Activated CD4-positive, alpha-beta T cell treated with anti-CD3 and anti-CD28 coated beads, Interleukin-2, amount 50 U/mL, for 4 hours (primary cell): ENCODE measurements around the gene GPR84.
A peak's percentile ranks its signal among the peaks of the same experiment; 100 is the strongest.
"Not testable (repeated sequence)": the region's sequence is repeated elsewhere in the genome, so short reads cannot be mapped to it uniquely, and the experiment has no call there.

Source experiments
- DNase-seq, 2 experiments: peaks; one replicate each; pipeline ENCODE4 v3.0.0-alpha.2; 2020

GPR84 gene

DNA sequence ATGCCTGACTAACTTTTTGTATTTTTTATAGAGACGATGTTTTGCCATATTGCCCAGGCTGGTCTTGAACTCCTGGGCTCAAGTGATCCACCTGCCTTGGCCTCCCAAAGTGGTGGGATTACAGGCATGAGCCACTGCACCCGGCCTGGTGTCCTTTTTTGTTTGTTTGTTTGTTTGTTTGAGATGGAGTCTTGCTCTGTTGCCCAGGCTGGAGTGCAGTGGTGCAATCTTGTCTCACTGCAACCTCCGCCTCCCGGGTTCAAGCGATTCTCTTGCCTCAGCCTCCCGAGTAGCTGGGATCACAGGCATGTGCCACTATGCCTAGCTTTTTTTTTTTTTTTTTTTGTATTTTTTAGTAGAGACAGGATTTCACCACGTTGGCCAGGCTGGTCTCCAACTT, 10.0 kb downstream of the GPR84 start:
- not testable (repeated sequence) for DNase-seq

GRCh38 chr12:54352891-54353874, 11.1 kb downstream of the GPR84 start:
- no peak for DNase-seq

GRCh38 chr12:54352022-54352531, 12.2 kb downstream of the GPR84 start:
- DNase-seq = peak; percentile 40 to 48

GRCh38 chr12:54351341-54351740, 12.9 kb downstream of the GPR84 start:
- no peak for DNase-seq

DNA sequence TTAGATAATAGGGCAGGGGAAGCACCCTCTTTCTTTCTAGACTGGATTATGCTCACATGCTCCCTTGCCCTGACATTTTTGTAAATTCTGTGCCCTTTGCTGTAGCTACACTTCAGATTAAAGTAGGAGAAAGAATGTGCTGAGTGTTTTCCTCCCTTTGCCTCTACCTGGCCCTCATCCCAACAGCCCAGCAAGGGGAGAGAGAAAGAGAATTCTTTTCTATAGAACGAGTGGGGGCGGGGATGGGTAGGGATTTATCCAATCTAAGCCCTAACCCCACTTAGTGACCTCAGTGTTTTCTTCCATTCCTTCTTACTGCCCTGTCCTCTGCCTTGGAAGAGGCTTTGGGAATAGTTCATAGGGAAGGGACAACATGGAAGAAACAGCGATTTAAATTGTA, 13.5 kb downstream of the GPR84 start:
- no peak for DNase-seq

DNA sequence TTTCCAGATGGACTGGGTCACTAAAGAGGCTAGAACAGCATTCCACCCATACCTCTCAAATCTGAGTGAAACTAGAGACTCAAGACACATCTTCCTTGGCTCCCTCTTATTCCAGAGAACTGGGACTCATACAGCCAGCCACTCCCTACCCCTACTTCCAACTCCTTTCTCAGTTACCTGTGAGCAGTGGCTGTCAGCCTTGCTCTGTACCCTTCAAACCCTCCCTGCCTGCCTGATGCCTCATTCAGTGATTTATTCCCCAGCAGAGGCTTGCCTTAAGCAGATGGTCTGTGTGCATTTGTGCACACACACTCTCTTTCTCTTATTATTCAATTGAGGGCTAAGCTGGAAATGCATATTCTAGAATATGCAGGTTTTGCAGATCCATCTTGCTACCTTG, 14.6 kb downstream of the GPR84 start:
- no peak for DNase-seq

GRCh38 chr12:54349036-54349435, 15.2 kb downstream of the GPR84 start:
- DNase-seq = no peak

DNA sequence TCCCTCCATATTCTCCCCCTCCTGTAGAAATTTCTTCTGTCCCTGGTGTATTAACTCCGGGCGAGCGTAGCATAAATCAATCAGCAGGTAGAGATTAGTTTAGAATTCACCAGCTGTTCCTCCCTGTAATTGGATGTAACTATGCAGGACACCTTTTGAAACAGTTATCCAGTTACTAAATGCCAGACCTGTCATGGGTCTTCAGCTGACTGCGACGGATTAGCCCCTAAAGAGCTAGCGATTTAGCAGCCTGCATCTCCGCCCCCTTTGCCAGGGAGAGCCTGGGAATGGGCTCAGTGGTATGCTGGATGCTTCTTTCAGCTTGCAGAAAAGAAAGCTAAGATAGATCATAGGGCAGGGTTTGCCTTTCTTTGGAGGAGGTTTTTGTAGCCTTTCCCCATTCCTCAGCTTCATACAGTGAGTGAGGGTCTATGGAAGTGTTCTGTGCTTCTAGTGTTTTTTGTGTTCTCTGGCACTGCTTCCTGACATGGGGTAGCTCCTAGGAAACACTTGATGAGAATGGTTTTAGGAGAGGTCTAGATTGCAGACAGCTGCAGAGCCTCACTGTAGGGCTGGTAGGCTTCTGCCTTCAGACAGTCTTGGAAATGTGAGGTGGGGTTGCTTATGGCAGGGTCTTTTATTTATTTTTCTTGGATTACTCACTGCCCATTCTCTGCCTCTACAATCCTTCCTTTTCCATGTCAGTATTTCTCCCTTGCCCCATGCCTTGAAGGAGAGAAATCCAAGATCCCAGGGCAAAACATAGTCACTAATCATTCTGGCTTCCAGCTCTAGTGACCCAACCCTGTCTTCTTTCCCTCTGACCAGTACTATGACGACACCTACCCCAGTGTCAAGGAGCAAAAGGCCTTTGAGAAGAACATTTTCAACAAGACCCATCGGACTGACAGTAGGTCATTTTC, 22.6 kb downstream of the GPR84 start:
- no peak for DNase-seq

- no peak for DNase-seq
Observed at GRCh38 chr12:54340846-54341245, 23.4 kb downstream of the GPR84 start.

DNA sequence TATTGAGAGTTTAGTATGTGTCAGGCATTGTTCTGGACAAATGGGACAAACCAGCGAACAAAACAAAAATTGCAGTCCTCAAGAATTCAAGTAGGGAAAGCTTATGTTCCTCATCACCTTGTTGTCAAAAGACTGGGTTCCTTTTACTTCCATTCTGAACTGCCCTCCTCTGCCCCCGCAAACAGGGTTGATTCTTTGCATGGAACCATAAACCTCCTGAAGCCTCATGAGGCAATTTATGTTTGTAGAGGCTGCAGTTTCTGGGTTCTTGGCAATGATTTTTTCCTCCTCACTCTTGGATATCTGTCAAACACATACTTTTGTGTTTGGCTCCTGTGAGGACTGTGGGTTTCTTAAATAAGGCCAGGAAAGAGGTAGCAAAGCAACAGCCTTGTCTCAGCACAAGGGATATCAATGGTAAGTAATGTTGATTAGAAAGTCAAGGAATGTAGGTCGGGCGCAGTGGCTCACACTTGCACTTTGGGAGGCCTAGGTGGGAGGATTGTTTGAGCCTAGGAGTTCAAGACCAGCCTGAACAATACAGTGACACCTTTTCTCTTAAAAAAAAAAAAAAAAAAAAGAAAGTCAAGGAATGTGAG, 25.5 kb downstream of the GPR84 start:
- DNase-seq = no peak

GRCh38 chr12:54337854-54338650, 26.2 kb downstream of the GPR84 start:
- no peak for DNase-seq

DNA sequence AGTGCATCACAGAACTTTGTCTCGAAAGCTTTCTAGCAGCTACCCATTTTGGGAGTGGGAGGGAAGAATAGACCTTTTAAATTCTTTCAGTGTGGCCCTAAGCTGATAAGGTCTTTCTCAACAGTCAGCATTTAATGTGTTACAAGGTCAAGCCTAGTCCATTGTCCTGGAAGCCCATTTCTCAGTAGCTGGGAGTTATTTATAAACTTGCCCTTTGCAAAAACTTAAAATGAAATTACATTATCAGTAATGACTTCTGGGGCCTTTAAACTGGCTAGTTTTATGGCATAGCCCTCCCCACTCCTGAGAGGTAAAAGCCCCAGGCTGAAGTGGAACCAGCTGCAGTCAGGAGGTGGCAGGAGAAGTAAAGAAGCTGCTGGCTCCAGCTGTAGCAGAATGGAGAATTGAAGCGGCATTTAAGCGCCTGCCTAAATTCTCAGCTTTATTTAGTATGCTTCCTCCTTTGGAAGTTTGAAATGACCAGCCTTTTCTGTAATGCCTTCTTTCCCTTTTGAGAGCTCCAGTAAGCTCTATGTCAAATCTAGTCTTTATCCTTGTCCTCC, 26.9 kb downstream of the GPR84 start:
- DNase-seq = no peak

DNA sequence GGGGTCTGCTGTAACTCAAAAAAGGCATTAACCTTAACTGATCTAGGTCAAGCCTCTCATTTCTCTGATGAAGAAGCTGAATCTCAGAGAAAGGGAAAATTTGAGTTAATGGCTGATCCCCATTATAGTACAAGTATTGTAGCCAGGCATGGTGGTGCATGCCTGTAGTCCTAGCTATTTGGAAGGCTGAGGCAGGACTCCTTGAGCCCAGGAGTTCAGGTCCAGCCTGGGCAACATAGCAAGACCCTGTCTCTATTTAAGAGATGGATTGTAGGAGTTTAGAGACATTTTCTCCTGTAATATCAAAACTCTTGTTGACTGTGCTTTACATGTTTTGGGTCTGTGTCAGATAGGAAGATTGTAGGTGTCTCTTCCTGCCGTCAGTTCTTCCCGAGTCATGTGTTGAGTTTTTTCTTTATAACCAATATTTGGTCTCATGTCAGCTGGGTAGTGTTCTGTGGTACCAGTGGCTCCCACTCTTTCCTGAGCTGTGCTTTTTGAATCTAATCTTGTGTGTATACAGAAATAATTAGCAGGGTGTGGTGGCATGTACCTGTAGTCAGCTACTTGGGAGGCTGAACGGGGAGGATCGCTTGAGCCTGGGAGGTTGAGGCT, 30.8 kb downstream of the GPR84 start:
- no peak for DNase-seq

GRCh38 chr12:54331461-54331860, 32.8 kb downstream of the GPR84 start:
- DNase-seq = no peak

GRCh38 chr12:54330442-54330841, 33.8 kb downstream of the GPR84 start:
- no peak for DNase-seq

GRCh38 chr12:54329759-54330158, 34.5 kb downstream of the GPR84 start:
- DNase-seq = no peak

- no peak for DNase-seq
Observed at GRCh38 chr12:54328595-54329337, 35.5 kb downstream of the GPR84 start.

DNA sequence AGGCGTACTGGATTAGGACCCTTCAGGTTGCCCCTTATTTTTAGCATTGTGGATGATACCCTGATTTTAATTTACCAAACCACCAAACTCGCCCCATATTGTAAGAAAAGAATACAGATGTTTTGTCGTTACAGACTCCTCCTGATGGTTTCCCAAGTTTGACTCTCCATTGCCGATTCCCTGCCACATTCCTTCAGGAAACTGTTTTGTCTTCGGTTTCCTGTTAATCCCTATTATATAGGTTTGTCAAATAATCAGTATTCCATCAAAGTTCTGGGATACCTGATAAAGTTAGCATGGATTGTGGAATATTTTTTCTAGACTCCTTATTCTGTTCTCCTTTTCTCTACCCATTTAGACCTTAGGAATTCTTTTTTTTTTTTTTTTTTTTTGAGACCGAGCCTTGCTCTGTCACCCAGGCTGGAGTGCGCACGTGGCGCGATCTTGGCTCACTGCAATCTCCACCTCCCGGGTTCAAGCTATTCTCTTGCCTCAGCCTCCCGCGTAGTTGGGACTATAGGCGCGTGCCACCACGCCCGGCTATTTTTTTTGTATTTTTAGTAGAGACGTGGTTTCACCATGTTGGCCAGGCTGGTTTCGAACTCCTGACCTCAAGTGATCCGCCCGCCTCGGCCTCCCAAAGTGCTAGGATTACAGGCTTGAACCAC, 38.7 kb downstream of the GPR84 start:
- not testable (repeated sequence) for DNase-seq

DNA sequence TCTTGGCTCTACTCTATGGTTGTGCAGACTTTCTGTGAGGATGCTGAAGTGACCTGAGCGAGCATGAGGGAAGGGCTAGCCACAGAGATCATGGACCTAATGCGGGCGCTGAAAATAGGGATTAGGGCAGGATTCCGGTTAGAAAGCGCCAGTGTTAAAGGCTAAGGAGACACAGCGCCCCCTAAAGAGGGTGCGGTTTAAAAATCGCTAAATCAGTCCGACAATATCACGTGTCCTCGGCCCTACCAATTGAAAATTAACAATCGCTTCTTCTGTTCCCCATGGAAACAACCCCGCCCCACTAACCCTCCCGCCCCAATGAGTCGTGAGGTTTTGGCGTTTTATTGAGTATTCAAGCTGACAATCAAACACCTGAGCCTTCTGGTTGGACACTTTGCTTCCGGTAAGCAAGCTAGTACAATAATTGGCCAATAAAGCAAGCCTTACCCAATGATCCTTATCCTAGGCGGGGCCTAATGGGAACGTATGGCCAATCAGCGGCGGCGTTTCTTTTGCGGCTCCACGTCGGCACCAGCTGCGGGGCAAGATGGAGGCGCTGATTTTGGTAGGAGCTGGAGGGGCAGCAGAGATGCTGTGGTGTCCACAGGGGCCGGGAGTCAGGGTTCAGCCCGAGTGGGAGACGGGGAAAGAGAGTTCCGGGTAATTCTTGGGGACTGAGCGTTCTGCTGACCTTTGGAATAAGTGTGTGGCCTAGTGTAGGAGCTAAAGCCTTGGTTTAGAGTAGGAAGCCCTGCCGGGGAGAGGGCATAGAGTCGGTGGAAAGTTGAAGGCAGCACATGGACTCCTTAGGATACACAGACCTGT, 39.5 kb downstream of the GPR84 start, which contains the start of gene COPZ1:
Gene COPZ1, plus strand, starts transcription at position 515 of the 825 bp plus-strand sequence. Its CDS starts 33 bp downstream, at position 548.
- DNase-seq = peak; percentile 93
